Measurements from ENCODE around the gene NTHL1.
A peak's percentile ranks its signal among the peaks of the same experiment; 100 is the strongest.
"Not testable (repeated sequence)": the region's sequence is repeated elsewhere in the genome, so short reads cannot be mapped to it uniquely, and the experiment has no call there.

The NTHL1 gene

GRCh38 chr16:2040041-2040786 lies 7.4 kb downstream of the NTHL1 start:
- no peak for DNase-seq

- no peak for DNase-seq
These were observed 8.2 kb downstream of the NTHL1 start for GRCh38 chr16:2039274-2040031.

GRCh38 chr16:2038382-2039231 lies 9.0 kb downstream of the NTHL1 start:
- no peak for DNase-seq

- no peak for DNase-seq
These were observed 9.8 kb downstream of the NTHL1 start for GRCh38 chr16:2037647-2038381.

GRCh38 chr16:2037115-2037514 lies 10.5 kb downstream of the NTHL1 start:
- no peak for DNase-seq

GRCh38 chr16:2036200-2036966 lies 11.3 kb downstream of the NTHL1 start:
- no peak for DNase-seq

- DNase-seq, result peak in 1 of 2 experiments; percentile 50
These were observed 12.0 kb downstream of the NTHL1 start for GRCh38 chr16:2035431-2036199.

GRCh38 chr16:2034696-2035430 lies 12.8 kb downstream of the NTHL1 start:
- no peak for DNase-seq

- DNase-seq, result not testable (repeated sequence)
These were observed 13.5 kb downstream of the NTHL1 start for GRCh38 chr16:2033909-2034695.

- no peak for DNase-seq
These were observed 14.4 kb downstream of the NTHL1 start for GRCh38 chr16:2033057-2033908.

GRCh38 chr16:2032285-2033056 lies 15.2 kb downstream of the NTHL1 start:
- DNase-seq, result no peak

GRCh38 chr16:2031081-2031577 lies 16.5 kb downstream of the NTHL1 start:
- no peak for DNase-seq

GRCh38 chr16:2030036-2030435 lies 17.6 kb downstream of the NTHL1 start:
- no peak for DNase-seq

- DNase-seq, result no peak
These were observed 18.3 kb downstream of the NTHL1 start for GRCh38 chr16:2029350-2029749.

- DNase-seq, result no peak
These were observed 18.9 kb downstream of the NTHL1 start for GRCh38 chr16:2028620-2029220.

- DNase-seq, result no peak
These were observed 19.5 kb downstream of the NTHL1 start for GRCh38 chr16:2028146-2028545.
